GM23338 (cell line): Measurements from ENCODE around the gene CADPS. TPM values are rescaled to one million over a fixed set of nuclear protein-coding genes. Genes with fewer than 3 reads are reported as not detected.

Experiments used
- ATAC-seq: fragments of 200-7000 bp; cut with Tn5 transposase; 3 replicates; pipeline ENCODE4 v1.9.1; 2020
- DNase-seq: peaks from one replicate; pipeline ENCODE4 v3.0.0-alpha.2; 2015; ENCODE audit warnings: low spot score
- H2AFZ ChIP-seq: fragments of 200-600 bp; sonication (generic); 2 replicates; pipeline ENCODE4 v1.8.0; 2016; ENCODE audit warnings: antibody characterized with exemption, mild to moderate bottlenecking, moderate library complexity
- H3F3A ChIP-seq: fragments of 200-600 bp; sonication (generic); replicated peaks from 2 replicates; pipeline ENCODE4 v1.8.0; 2017; ENCODE audit warnings: antibody characterized with exemption, mixed run types, low read depth
- H3K27ac ChIP-seq: fragments of 200-600 bp; sonication (generic); 2 replicates; pipeline ENCODE4 v1.6.1; 2016; ENCODE audit warnings: low read depth
- H3K27me3 ChIP-seq: fragments of 200-600 bp; sonication (generic); 2 replicates; pipeline ENCODE4 v1.8.0; 2016; ENCODE audit warnings: mild to moderate bottlenecking, mixed run types, moderate library complexity; ENCODE audit not compliant: insufficient read depth
- H3K36me3 ChIP-seq: fragments of 200-600 bp; sonication (generic); 2 replicates; pipeline ENCODE4 v1.8.0; 2016; ENCODE audit warnings: mild to moderate bottlenecking; ENCODE audit not compliant: insufficient read depth
- H3K4me1 ChIP-seq: fragments of 200-600 bp; sonication (generic); 2 replicates; pipeline ENCODE4 v1.8.0; 2016; ENCODE audit warnings: mild to moderate bottlenecking, moderate library complexity; ENCODE audit not compliant: insufficient read depth
- H3K4me2 ChIP-seq: fragments of 200-600 bp; sonication (generic); 2 replicates; pipeline ENCODE4 v1.7.1; 2017; ENCODE audit warnings: mixed run types
- H3K4me3 ChIP-seq: fragments of 200-600 bp; sonication (generic); 2 replicates; pipeline ENCODE4 v1.6.1; 2016; ENCODE audit warnings: mixed run types
- H3K79me2 ChIP-seq: fragments of 200-600 bp; sonication (generic); replicated peaks from 2 replicates; pipeline ENCODE4 v1.8.0; 2017; ENCODE audit warnings: mild to moderate bottlenecking; ENCODE audit not compliant: insufficient read depth
- H3K9me2 ChIP-seq: fragments of 200-600 bp; sonication (generic); 2 replicates; pipeline ENCODE4 v1.8.0; 2017; ENCODE audit not compliant: insufficient read depth
- H4K20me1 ChIP-seq: fragments of 200-600 bp; sonication (generic); replicated peaks from 2 replicates; pipeline ENCODE4 v1.8.0; 2017; ENCODE audit warnings: mild to moderate bottlenecking; ENCODE audit not compliant: insufficient read depth
- H3K27ac Mint-ChIP-seq: 2 replicates; pipeline ENCODE4 v1.8.0; 2020; ENCODE audit warnings: inconsistent platforms, mild to moderate bottlenecking, moderate library complexity, mixed read lengths
- H3K27me3 Mint-ChIP-seq: 3 replicates; pipeline ENCODE4 v1.8.0; 2022; ENCODE audit warnings: low read depth, mild to moderate bottlenecking, moderate library complexity, mixed read lengths, inconsistent platforms; ENCODE audit not compliant: insufficient read depth, poor library complexity
- H3K36me3 Mint-ChIP-seq: 3 replicates; pipeline ENCODE4 v1.8.0; 2021; ENCODE audit warnings: low read depth, mild to moderate bottlenecking, inconsistent platforms, moderate library complexity, mixed read lengths
- H3K4me1 Mint-ChIP-seq: 3 replicates; pipeline ENCODE4 v1.8.0; 2020; ENCODE audit warnings: mild to moderate bottlenecking, inconsistent platforms, mixed read lengths
- H3K4me3 Mint-ChIP-seq: 3 replicates; pipeline ENCODE4 v1.8.0; 2021; ENCODE audit warnings: moderate library complexity, mild to moderate bottlenecking, inconsistent platforms, mixed read lengths
- H3K9me3 Mint-ChIP-seq: 3 replicates; pipeline ENCODE4 v1.8.0; 2020; ENCODE audit warnings: moderate library complexity, mild to moderate bottlenecking, inconsistent platforms, mixed read lengths
- CREB1 ChIP-seq: fragments of 250-450 bp; sonication (Bioruptor Pico); IDR thresholded peaks from 2 replicates; pipeline ENCODE4 v1.5.0; 2020; ENCODE audit warnings: low read depth, mild to moderate bottlenecking, moderate library complexity
- ETS1 ChIP-seq: IDR thresholded peaks from 2 replicates; pipeline ENCODE4 v1.6.1; 2016; ENCODE audit warnings: antibody characterized with exemption
- EZH2 ChIP-seq: fragments of 200-600 bp; sonication (generic); IDR thresholded peaks from one replicate; pipeline ENCODE4 v1.8.0; 2017; ENCODE audit warnings: antibody characterized with exemption, mild to moderate bottlenecking, low read depth; ENCODE audit not compliant: unreplicated experiment
- NANOG ChIP-seq: IDR thresholded peaks from 2 replicates; pipeline ENCODE4 v1.6.1; 2016; ENCODE audit warnings: antibody characterized with exemption, borderline replicate concordance
- POLR2AphosphoS5 ChIP-seq: IDR thresholded peaks from 2 replicates; pipeline ENCODE4 v1.6.1; 2016; ENCODE audit warnings: antibody characterized with exemption, low read depth
- STAT1 ChIP-seq: IDR thresholded peaks from one replicate; pipeline ENCODE4 v1.6.1; 2016; ENCODE audit warnings: antibody characterized with exemption; ENCODE audit not compliant: unreplicated experiment
- ZNF114 ChIP-seq: fragments of 250-450 bp; sonication (Bioruptor Pico); IDR thresholded peaks from 2 replicates; pipeline ENCODE4 v1.5.0; 2020; ENCODE audit warnings: mild to moderate bottlenecking, moderate library complexity
- ZNF462 ChIP-seq: fragments of 250-450 bp; sonication (Bioruptor Pico); IDR thresholded peaks from 2 replicates; pipeline ENCODE4 v1.5.0; 2020; ENCODE audit warnings: mild to moderate bottlenecking, moderate library complexity
- polyA plus RNA-seq: library from polyadenylated mRNA; unstranded; fragments of >200 nt; fragmentation: Nextera tagmentation; extraction: Ambion mirVana; gene quantifications from 2 replicates; pipeline ENCODE4 v1.2.1, GENCODE V29; 2016
- total RNA-seq: library from RNA; depleted of rRNA; stranded (reverse); fragments of >200 nt; shearing (Covaris generic); gene quantifications from 2 replicates; pipeline ENCODE4 v1.2.3, GENCODE V29; 2014
- TF ChIP-seq, protein P1 (sequence below): IDR thresholded peaks from one replicate; pipeline ENCODE4 v1.6.1; 2018; ENCODE audit warnings: antibody characterized with exemption; ENCODE audit not compliant: unreplicated experiment
- TF ChIP-seq, protein P2 (sequence below), 2 experiments: fragments of 200-600 bp in 1 of 2; sonication (generic) in 1 of 2; conservative IDR thresholded peaks; 2 replicates each; pipeline versions ENCODE4 v1.5.1 to v1.6.1; 2016 to 2017; ENCODE audit warnings: antibody characterized with exemption in 2 of 2, low read depth in 2 of 2, mild to moderate bottlenecking in 2 of 2, moderate library complexity in 1 of 2

The CADPS gene
- total and polyA plus RNA-seq, 2 experiments from 2014 or later: 14.7 to 22.0 TPM

DNA sequence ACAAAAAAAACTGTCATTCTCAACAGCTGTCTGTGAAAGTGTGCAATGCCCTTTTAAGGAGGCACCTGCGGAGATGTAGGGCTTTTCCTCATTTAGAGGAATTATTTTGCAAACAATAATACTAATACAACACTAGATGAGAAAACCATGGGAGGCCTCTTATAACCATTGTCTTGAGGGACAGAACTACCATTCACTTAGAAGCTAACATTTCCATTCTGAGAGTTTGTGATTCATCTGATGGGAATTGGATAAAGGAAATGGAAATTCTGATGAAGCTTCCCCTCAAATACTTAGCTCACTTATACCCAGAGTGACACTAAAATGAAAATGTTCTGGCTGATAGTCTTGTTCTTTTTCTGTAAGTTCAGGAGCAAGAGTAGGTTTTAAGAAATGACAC lies 147.7 kb downstream of the CADPS start (continued):
- TF ChIP-seq ZNF462 (CRISPR knock-in tag): no peak

- Histone ChIP-seq H3F3A (no peaks in the 10 kb centered on the region), H3K36me3 (no peaks in the 10 kb centered on the region), H3K27ac (no peak overlapping the region; the same call in 1 of the 2 replicates), H2AFZ (no peak overlapping the region), H3K9me2 (0 out of 2 replicates have a peak, but pooled peaks cover 3% of the 10 kb centered on the region), H4K20me1 (no peaks in the 10 kb centered on the region), H3K4me2 (no peak overlapping the region), H3K79me2 (no peaks in the 10 kb centered on the region), H3K4me1 (0 out of 2 replicates have a peak, but pooled peaks cover 3% of the 10 kb centered on the region), H3K27me3 (no peaks in the 10 kb centered on the region), H3K4me3 (no peak overlapping the region)
- no peaks in the 10 kb centered on the region; the same call in 2 of the 3 replicates for H3K9me3 Mint-ChIP-seq
- no peak overlapping the region for H3K27ac Mint-ChIP-seq
- no peak for ATAC-seq
- H3K27me3 Mint-ChIP-seq: no peaks in the 10 kb centered on the region
- H3K36me3 Mint-ChIP-seq: no peaks in the 10 kb centered on the region
- no peak overlapping the region for H3K4me3 Mint-ChIP-seq
- no peak for DNase-seq
- H3K4me1 Mint-ChIP-seq: peaks cover 34% of the 10 kb centered on the region
- TF ChIP-seq, protein P1, sequence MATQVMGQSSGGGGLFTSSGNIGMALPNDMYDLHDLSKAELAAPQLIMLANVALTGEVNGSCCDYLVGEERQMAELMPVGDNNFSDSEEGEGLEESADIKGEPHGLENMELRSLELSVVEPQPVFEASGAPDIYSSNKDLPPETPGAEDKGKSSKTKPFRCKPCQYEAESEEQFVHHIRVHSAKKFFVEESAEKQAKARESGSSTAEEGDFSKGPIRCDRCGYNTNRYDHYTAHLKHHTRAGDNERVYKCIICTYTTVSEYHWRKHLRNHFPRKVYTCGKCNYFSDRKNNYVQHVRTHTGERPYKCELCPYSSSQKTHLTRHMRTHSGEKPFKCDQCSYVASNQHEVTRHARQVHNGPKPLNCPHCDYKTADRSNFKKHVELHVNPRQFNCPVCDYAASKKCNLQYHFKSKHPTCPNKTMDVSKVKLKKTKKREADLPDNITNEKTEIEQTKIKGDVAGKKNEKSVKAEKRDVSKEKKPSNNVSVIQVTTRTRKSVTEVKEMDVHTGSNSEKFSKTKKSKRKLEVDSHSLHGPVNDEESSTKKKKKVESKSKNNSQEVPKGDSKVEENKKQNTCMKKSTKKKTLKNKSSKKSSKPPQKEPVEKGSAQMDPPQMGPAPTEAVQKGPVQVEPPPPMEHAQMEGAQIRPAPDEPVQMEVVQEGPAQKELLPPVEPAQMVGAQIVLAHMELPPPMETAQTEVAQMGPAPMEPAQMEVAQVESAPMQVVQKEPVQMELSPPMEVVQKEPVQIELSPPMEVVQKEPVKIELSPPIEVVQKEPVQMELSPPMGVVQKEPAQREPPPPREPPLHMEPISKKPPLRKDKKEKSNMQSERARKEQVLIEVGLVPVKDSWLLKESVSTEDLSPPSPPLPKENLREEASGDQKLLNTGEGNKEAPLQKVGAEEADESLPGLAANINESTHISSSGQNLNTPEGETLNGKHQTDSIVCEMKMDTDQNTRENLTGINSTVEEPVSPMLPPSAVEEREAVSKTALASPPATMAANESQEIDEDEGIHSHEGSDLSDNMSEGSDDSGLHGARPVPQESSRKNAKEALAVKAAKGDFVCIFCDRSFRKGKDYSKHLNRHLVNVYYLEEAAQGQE: no peak
- TF ChIP-seq ZNF114: no peak
- TF ChIP-seq CREB1 (CRISPR knock-in tag): no peak
- no peak for TF ChIP-seq NANOG
- TF ChIP-seq, protein P2, sequence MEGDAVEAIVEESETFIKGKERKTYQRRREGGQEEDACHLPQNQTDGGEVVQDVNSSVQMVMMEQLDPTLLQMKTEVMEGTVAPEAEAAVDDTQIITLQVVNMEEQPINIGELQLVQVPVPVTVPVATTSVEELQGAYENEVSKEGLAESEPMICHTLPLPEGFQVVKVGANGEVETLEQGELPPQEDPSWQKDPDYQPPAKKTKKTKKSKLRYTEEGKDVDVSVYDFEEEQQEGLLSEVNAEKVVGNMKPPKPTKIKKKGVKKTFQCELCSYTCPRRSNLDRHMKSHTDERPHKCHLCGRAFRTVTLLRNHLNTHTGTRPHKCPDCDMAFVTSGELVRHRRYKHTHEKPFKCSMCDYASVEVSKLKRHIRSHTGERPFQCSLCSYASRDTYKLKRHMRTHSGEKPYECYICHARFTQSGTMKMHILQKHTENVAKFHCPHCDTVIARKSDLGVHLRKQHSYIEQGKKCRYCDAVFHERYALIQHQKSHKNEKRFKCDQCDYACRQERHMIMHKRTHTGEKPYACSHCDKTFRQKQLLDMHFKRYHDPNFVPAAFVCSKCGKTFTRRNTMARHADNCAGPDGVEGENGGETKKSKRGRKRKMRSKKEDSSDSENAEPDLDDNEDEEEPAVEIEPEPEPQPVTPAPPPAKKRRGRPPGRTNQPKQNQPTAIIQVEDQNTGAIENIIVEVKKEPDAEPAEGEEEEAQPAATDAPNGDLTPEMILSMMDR (conservative IDR thresholded peaks at IDR 0.05; ENCODE audit: low read depth in 2 of 2): no peak
- TF ChIP-seq EZH2: no peak
- TF ChIP-seq POLR2AphosphoS5: no peak
- TF ChIP-seq ETS1: no peak
- TF ChIP-seq STAT1: no peak
Observed at GRCh38 chr3:62724503-62724902, 150.7 kb downstream of the CADPS start.
